ENCODE results near the gene ARHGAP4. TPM values are rescaled to one million over a fixed set of nuclear protein-coding genes. Genes with fewer than 3 reads are reported as not detected.

The ARHGAP4 gene
- polyA plus RNA-seq, 1 experiment: 0.12 TPM

DNA sequence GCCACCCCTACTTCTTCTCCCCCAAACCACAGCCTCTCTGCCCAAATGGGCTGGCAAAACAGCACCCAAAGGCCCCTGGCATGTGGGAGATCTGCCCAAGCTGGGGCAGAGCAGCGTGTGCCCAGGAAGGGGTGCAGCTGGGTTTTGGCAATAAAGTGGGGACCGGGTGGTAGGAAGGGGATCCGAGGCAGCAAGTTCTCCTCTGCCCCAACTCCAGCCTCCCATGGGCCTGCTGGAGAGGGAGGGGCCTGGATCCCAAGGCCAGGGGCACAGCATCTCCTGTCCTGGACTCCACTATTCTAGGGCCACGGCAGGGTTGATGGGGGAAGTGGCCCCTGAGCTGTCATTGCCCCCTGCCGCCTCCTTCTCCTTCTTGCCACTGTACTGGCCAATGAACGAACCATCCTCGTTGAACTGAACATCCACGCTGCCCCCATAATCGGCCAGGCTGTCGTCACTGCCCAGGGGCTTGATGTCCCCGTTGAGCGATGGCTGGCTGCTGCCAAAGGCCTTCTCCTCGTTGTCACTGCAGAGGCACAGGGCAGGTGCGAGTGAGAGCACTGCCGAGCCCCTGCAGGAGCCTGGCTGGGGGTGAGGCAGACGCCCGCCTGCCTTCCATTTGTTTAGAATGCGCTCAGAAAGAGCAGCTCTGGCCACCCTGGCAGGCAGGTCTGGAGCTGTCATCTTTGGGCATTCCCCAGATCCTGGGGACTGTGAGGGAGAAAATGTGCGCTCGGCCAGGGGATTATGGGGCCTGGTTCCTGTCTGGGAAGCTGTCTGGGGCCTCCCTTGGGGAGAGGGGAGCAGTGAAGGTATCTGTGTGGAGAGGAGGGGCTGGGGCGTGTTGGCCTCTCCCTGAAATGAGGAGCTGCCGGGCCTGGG is 63.5 kb downstream of the ARHGAP4 start:
- TF ChIP-seq, protein P1, sequence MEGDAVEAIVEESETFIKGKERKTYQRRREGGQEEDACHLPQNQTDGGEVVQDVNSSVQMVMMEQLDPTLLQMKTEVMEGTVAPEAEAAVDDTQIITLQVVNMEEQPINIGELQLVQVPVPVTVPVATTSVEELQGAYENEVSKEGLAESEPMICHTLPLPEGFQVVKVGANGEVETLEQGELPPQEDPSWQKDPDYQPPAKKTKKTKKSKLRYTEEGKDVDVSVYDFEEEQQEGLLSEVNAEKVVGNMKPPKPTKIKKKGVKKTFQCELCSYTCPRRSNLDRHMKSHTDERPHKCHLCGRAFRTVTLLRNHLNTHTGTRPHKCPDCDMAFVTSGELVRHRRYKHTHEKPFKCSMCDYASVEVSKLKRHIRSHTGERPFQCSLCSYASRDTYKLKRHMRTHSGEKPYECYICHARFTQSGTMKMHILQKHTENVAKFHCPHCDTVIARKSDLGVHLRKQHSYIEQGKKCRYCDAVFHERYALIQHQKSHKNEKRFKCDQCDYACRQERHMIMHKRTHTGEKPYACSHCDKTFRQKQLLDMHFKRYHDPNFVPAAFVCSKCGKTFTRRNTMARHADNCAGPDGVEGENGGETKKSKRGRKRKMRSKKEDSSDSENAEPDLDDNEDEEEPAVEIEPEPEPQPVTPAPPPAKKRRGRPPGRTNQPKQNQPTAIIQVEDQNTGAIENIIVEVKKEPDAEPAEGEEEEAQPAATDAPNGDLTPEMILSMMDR (IDR thresholded peaks at IDR 0.05; ENCODE audit: low read depth, low read length): no peak
- Histone ChIP-seq H3K27ac (ENCODE audit: low read depth, low read length) (no peak overlapping the region), H3K4me3 (ENCODE audit: low read depth, low read length) (no peak overlapping the region), H3K9me3 (ENCODE audit: control insufficient read depth, insufficient read depth, low read length) (no peaks in the 10 kb centered on the region), H3K27me3 (ENCODE audit: control insufficient read depth, insufficient read depth, low read length) (peaks cover 2% of the 10 kb centered on the region)
- CTCF ChIA-PET: no interaction called here
- no peak for DNase-seq (ENCODE audit: low read depth, low spot score)
- POLR2A ChIA-PET: no interaction called here

DNA sequence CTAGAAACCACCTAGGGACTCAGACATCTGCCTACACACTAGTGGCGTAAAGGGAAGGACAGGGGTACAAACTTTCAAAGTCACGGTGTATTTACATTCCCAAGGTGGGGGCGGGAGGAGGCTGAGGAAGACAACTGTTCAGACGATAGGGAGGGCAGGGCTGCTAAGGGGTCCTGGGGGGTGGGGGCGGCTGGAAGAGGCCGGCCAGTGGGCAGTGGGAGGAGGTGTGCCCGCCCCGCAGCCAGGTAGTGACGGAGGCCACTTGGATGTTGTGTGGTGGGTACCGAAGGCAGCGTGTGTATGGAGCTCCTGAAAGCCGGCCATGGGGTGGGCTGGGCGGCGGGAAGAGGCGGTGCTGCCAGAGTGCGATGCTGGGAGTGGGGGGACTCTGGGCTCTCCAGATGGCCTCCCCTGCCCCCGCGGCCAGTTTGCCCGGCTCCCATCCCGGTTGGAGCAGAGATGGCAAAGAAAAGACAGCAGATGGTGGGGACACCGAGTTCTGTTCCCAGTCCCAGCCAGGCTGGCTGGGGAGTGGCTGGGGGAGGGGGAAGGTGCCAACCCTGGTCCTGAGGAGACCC is 64.2 kb downstream of the ARHGAP4 start:
- TF ChIP-seq, protein P1 (IDR thresholded peaks at IDR 0.05; ENCODE audit: low read depth, low read length): no peak
- no peak for DNase-seq (ENCODE audit: low read depth, low spot score)
- POLR2A ChIA-PET: no interaction called here
- CTCF ChIA-PET: no interaction called here
- Histone ChIP-seq H3K27ac (ENCODE audit: low read depth, low read length) (no peak overlapping the region), H3K9me3 (ENCODE audit: control insufficient read depth, insufficient read depth, low read length) (no peaks in the 10 kb centered on the region), H3K27me3 (ENCODE audit: control insufficient read depth, insufficient read depth, low read length) (peaks cover 4% of the 10 kb centered on the region), H3K4me3 (ENCODE audit: low read depth, low read length) (no peak overlapping the region)

DNA sequence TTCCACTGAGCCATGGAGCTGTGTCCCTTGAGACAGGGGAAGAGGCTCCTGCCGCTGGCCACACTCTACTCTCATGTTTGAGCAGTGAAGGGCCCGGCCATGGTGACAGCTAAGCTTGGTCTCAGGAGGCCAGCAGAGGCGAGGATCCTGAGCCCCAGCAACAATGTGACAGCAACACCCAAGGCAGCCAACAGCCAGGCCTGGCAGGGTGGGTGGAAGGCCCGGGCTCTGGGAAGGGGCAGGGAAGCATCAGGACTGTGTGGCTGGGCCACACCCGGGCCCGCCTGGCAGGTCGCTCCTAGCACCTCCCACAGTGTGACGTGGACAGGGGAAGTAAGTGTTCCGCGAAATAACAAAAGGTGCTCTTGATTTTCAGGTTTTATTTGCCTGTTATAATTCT is 64.9 kb downstream of the ARHGAP4 start:
- Histone ChIP-seq H3K27me3 (ENCODE audit: control insufficient read depth, insufficient read depth, low read length) (peaks cover 5% of the 10 kb centered on the region), H3K27ac (ENCODE audit: low read depth, low read length) (no peak overlapping the region), H3K9me3 (ENCODE audit: control insufficient read depth, insufficient read depth, low read length) (no peaks in the 10 kb centered on the region), H3K4me3 (ENCODE audit: low read depth, low read length) (no peak overlapping the region)
- DNase-seq (ENCODE audit: low read depth, low spot score): no peak
- POLR2A ChIA-PET: no interaction called here
- TF ChIP-seq, protein P1 (IDR thresholded peaks at IDR 0.05; ENCODE audit: low read depth, low read length): no peak
- CTCF ChIA-PET: interaction anchor here (0.6 kb wide), 1 partner anchor 192 kb away, joined by 4 read pairs; no protein-coding TSS in a partner anchor

Other genes starting within 250 kb of the ARHGAP4 start
- 6.9 and 12.3 TPM in 2 replicates for gene SLC6A8, start 238.3 kb downstream of the ARHGAP4 start, polyA plus RNA-seq (2011; rRNA removed)
- 108 and 114 TPM in 2 replicates for gene BCAP31, start 201.9 kb downstream of the ARHGAP4 start, polyA plus RNA-seq (2011; rRNA removed)
- 4.2 and 5.8 TPM in 2 replicates for gene ABCD1, start 201.4 kb downstream of the ARHGAP4 start, polyA plus RNA-seq (2011; rRNA removed)
- 4.6 and 5.5 TPM in 2 replicates for gene PLXNB3, start 162.0 kb downstream of the ARHGAP4 start, polyA plus RNA-seq (2011; rRNA removed)
- gene SRPK3, start 145.2 kb downstream of the ARHGAP4 start, polyA plus RNA-seq (2011; rRNA removed): 0.27 and 0.51 TPM in 2 replicates
- gene IDH3G, start 131.9 kb downstream of the ARHGAP4 start, polyA plus RNA-seq (2011; rRNA removed): 42.8 and 60.7 TPM in 2 replicates
- gene SSR4, start 131.6 kb downstream of the ARHGAP4 start, polyA plus RNA-seq (2011; rRNA removed): 277 and 363 TPM in 2 replicates
- 0.04 and 0.29 TPM in 2 replicates for gene PDZD4, start 95.7 kb downstream of the ARHGAP4 start, polyA plus RNA-seq (2011; rRNA removed)
- 0.06 and 0.10 TPM in 2 replicates for gene L1CAM, start 40.1 kb downstream of the ARHGAP4 start, polyA plus RNA-seq (2011; rRNA removed)
- not detected in 2 replicates for gene AVPR2, start 21.6 kb downstream of the ARHGAP4 start, polyA plus RNA-seq (2011; rRNA removed)
- 42.9 and 63.4 TPM in 2 replicates for gene NAA10, start 8.8 kb upstream of the ARHGAP4 start, polyA plus RNA-seq (2011; rRNA removed)
- gene RENBP, start 18.4 kb upstream of the ARHGAP4 start, polyA plus RNA-seq (2011; rRNA removed): 0.14 and 0.16 TPM in 2 replicates
- 2.7 and 5.8 TPM in 2 replicates for gene HCFC1, start 45.6 kb upstream of the ARHGAP4 start, polyA plus RNA-seq (2011; rRNA removed)
- gene TMEM187, start 46.5 kb upstream of the ARHGAP4 start, polyA plus RNA-seq (2011; rRNA removed): 3.2 and 3.9 TPM in 2 replicates
- gene IRAK1, start 93.6 kb upstream of the ARHGAP4 start, polyA plus RNA-seq (2011; rRNA removed): 31.6 and 36.7 TPM in 2 replicates
- 12.4 and 12.8 TPM in 2 replicates for gene MECP2, start 171.5 kb upstream of the ARHGAP4 start, polyA plus RNA-seq (2011; rRNA removed)
- gene OPN1LW, start 218.0 kb upstream of the ARHGAP4 start, polyA plus RNA-seq (2011; rRNA removed): not detected in 2 replicates

All from AG04450 (cell line).